GM15510 (cell line): ENCODE measurements around the gene CD4.

ENCODE experiments used
- POLR2A ChIP-seq: IDR thresholded peaks from 3 replicates; pipeline ENCODE4 v1.6.1; 2011; ENCODE audit warnings: borderline replicate concordance; ENCODE audit not compliant: insufficient read length; ENCODE audit errors: extremely low read depth

Gene CD4

GRCh38 chr12:6849976-6850560 is 60.7 kb downstream of the CD4 start:
- TF ChIP-seq POLR2A = no peak

GRCh38 chr12:6850796-6851152 is 61.4 kb downstream of the CD4 start:
- no peak for TF ChIP-seq POLR2A

GRCh38 chr12:6851153-6851920 is 62.0 kb downstream of the CD4 start, which contains the start of gene CDCA3:
CDCA3 (minus strand) TSS chr12:6851286; CDS start chr12:6850952, 334 bp downstream.
- TF ChIP-seq POLR2A = peak; percentile 54

- TF ChIP-seq POLR2A = peak; percentile 84
Measured at GRCh38 chr12:6851921-6852650, 62.8 kb downstream of the CD4 start, which contains the start of gene USP5. USP5 (plus strand) TSS chr12:6852150; CDS start chr12:6852180, 30 bp downstream.

GRCh38 chr12:6852651-6853354 is 63.5 kb downstream of the CD4 start:
- no peak for TF ChIP-seq POLR2A

GRCh38 chr12:6853626-6854025 is 64.3 kb downstream of the CD4 start:
- no peak for TF ChIP-seq POLR2A

GRCh38 chr12:6854036-6854435 is 64.7 kb downstream of the CD4 start:
- no peak for TF ChIP-seq POLR2A

GRCh38 chr12:6855322-6855721 is 66.0 kb downstream of the CD4 start:
- no peak for TF ChIP-seq POLR2A

- TF ChIP-seq POLR2A = no peak
Measured at GRCh38 chr12:6858799-6859198, 69.5 kb downstream of the CD4 start.

GRCh38 chr12:6860116-6860515 is 70.8 kb downstream of the CD4 start:
- TF ChIP-seq POLR2A = no peak

- TF ChIP-seq POLR2A = no peak
Measured at GRCh38 chr12:6860942-6861341, 71.6 kb downstream of the CD4 start.

GRCh38 chr12:6861391-6861790 is 72.1 kb downstream of the CD4 start:
- no peak for TF ChIP-seq POLR2A

- TF ChIP-seq POLR2A = no peak
Measured at GRCh38 chr12:6863033-6863432, 73.7 kb downstream of the CD4 start.

- no peak for TF ChIP-seq POLR2A
Measured at GRCh38 chr12:6863586-6864321, 74.4 kb downstream of the CD4 start.
